Stimulated activated CD4-positive, alpha-beta T cell treated with anti-CD3 and anti-CD28 coated beads, Interleukin-2, amount 100 ng/mL, for 24 hours (primary cell): ENCODE data around the gene SEMA4D.
A peak's percentile ranks its signal among the peaks of the same experiment; 100 is the strongest.

Experiments
- DNase-seq, 2 donors: peaks; one replicate each; pipeline ENCODE4 v3.0.0-alpha.2; 2020

The SEMA4D gene, protein sequence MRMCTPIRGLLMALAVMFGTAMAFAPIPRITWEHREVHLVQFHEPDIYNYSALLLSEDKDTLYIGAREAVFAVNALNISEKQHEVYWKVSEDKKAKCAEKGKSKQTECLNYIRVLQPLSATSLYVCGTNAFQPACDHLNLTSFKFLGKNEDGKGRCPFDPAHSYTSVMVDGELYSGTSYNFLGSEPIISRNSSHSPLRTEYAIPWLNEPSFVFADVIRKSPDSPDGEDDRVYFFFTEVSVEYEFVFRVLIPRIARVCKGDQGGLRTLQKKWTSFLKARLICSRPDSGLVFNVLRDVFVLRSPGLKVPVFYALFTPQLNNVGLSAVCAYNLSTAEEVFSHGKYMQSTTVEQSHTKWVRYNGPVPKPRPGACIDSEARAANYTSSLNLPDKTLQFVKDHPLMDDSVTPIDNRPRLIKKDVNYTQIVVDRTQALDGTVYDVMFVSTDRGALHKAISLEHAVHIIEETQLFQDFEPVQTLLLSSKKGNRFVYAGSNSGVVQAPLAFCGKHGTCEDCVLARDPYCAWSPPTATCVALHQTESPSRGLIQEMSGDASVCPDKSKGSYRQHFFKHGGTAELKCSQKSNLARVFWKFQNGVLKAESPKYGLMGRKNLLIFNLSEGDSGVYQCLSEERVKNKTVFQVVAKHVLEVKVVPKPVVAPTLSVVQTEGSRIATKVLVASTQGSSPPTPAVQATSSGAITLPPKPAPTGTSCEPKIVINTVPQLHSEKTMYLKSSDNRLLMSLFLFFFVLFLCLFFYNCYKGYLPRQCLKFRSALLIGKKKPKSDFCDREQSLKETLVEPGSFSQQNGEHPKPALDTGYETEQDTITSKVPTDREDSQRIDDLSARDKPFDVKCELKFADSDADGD

GRCh38 chr9:89497978-89498851 lies at the start of gene SEMA4D:
SEMA4D (minus strand) TSS chr9:89498113; CDS start chr9:89405456, 92,657 bp downstream.
- peak; percentile 74 to 76 for DNase-seq

DNA sequence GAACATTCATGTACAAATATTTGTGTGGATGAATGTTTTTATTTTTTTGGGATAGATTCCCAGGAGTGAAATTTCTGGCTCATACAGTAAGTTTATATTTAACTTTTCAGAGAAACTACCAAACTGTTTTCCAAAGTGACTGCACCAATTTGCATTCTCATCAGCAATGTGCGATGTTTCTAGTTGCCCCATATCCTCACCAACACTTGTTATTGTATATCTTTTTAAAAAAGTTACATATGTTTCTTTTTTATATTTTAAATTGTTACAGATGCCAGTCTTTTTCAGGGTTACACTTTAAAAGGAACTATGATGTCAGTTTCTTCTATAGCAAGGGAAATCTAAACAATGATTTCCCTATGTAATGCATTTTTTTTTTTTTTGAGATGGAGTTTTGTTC lies 49.1 kb upstream of the SEMA4D start:
- DNase-seq = no peak

DNA sequence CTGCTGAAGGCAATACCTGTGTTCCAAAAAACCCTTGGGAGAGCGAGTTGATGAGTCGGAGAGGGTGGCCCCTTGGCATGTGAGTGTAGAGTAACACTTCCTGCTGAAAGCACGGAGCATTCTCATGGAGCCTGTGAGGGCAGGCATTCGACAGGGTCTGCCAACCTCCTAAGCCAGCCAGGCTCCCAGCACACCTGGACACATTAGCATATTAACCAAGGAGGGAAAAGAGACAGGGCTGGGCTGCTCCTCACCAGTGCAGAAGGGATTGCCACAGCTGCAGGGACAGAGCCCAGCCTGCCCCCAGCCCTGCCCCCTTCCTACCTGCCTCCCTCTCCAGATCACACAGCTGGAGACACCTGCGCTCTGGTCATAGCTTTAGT lies 46.4 kb upstream of the SEMA4D start:
- no peak for DNase-seq

- DNase-seq = no peak
Observed at GRCh38 chr9:89543621-89544278, 45.8 kb upstream of the SEMA4D start.

GRCh38 chr9:89543111-89543510 lies 45.2 kb upstream of the SEMA4D start:
- no peak for DNase-seq

DNA sequence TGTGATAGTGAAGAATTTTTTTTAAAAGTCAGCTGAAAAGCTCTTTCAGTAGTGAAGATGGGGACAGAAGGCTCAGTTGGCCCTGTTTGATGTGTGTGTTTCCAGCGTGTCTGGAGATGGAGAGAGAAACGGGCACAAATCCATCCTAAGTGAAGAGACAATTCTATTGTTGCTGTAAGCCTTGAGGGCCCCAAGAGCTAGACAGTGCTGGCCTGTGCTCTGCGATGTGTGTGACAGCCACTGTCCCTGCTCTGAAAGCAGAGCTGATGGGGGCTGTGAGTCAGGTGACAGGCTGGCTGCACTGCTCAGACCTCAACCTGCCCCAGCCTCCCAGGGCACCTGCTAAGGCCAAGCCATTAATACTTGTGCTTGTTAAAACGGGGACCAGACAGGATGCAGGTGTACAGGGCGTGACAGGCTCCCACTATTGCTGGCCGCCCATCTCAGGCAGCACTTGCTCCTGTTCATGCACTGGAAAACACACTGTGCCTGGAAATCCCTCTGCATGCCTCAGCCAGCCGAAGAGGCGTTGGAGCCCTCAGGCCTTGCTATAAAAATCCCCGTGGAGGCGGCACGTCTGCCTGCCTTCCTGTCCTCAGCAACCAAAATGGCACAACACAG lies 44.6 kb upstream of the SEMA4D start:
- DNase-seq = no peak

GRCh38 chr9:89541798-89542197 lies 43.9 kb upstream of the SEMA4D start:
- DNase-seq = no peak

- no peak for DNase-seq
Observed at GRCh38 chr9:89539374-89539773, 41.5 kb upstream of the SEMA4D start.

- no peak for DNase-seq
Observed at GRCh38 chr9:89538871-89539270, 41.0 kb upstream of the SEMA4D start.

DNA sequence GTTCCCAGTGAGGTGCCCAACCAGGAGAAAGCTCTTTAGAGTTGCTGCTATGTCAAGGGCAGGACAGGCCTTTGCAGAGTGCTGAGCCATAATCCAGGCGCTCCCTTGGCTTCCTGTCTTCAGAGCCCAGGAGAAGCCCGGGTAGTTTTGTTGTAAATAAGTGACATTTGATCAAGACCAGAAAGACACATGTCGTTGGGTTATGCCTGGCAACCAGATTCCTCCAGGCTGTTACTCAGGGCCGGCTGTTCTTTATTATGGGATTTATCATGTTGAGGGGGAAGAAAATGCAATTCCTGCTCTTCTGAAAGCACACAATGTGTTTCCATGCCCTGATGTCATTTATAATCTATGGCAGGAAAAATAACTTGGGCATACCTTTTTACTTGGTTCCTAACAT lies 39.3 kb upstream of the SEMA4D start:
- DNase-seq = no peak

DNA sequence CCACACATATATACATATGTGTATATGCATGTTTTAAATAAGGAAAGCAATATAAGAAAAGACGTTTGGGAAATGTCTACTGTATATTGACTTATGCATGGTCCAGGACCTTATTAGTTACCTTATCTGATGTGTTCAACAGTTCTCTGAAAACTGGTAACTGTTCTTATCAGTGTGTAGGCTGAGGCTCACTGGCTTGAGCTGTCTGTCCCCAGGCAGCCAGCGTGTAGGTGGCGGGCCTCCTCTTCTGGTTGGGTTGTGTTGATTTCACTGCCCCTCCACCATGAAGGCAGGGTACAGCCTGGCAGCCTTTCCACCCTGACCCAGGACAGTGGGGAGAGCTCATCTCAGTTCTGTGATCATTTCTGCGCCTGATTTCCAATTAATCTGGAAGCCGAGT lies 38.7 kb upstream of the SEMA4D start:
- DNase-seq = peak in 1 of 2 donors; percentile 33

DNA sequence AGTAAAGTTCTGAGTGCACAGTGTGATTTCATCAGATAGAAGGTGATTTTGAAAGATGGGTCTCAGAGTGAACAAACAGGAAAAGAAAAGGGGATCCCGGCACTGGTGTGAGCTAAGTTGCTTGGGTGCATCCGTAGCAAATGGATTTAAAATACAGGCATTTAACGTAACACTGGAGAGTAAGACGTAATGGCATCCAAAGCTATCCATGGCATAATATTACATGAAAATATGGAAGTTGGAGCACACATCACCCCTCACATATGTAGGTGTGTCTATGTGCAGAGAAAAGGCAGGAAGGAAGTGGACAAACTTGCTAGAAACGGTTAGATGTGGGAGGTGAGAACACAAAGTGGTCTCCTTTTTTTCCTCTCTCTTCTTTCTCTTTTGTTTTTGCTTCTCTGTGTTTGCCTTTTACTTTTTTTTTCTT lies 38.2 kb upstream of the SEMA4D start:
- no peak for DNase-seq

DNA sequence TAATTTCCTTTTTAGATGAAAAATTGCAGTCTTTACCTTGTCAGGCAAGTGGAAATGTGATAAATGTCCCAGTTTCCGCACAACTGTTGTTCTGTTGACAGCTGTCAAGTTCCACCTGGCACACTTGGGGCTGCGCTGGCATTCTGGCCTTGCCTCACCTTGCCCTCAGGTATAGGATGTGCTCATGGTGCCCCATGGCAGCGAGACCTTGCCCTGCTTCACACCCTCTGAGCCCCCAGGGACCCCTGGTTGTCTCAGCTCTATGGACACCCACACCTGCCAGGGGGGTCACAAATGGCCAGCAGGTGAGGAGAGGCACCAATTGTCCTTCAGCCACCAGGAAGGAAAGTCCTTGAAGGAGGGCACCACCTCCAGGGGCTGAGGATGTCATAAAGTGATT lies 37.5 kb upstream of the SEMA4D start:
- no peak for DNase-seq

DNA sequence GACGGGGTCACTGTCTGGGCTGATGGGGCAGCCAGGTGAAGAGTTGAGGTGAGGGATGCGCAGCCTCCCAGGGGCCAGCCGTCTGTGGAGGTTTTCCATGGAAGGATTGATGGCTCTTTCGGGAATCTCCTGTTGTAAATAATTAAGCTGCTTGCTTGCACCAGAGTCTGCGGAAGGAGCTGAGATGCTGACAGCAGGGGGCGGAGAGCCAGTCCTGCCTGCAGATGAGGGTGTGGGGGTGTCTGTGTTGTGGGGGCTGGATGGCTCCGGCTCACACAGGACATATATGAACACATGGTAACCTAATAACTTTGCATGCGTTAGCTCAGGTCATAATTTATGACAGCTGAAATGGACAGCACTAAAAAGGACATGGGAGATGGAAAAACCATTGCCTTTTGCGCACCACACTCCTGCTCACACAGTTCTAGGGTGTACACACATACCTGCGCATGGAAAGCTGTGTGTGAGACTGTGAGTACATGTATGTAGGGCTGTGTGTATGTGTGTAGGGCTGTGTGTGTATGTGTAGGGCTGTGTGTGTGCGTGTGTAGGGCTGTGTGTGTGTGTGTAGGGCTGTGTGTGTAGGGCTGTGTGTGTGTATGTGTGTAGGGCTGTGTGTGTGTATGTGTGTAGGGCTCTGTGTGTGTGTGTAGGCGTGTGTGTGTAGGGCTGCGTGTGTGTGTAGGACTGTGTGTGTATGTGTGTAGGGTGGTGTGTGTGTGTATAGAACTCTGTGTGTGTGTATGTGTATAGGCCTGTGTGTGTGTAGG lies 36.8 kb upstream of the SEMA4D start:
- DNase-seq = no peak

DNA sequence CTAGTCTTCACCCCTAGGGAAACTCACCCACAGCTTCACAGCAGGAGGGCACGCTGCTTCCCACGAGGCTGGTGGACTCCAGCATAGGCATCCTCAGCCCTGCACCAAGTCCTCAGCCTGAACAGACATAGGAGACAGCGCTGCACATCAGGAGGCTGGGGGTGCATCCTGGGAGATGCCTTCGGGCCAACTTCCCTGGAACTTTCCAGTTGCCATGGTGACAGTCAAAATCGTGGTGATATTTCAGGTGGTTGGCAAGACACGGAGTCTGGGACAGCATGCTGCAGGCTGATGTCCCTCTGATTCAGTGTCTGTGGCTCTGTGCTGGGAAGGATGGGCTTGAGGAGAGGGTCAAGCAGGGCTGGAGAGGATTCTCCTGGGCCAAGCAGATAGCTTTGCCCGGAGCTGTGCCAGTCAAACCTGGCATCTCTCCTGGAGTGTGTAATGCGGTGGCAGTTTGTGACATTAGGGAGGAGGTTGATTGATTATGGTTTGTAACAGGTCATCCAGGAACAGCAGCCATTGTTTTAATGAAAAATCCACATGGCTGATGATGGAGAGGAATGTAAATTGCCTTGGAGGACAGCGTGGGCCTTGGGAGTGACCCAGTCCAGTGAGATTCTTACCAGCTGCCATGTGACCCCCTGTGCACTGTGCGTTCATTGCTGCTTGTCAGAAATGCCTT lies 35.6 kb upstream of the SEMA4D start:
- no peak for DNase-seq

GRCh38 chr9:89532944-89533343 lies 35.0 kb upstream of the SEMA4D start:
- DNase-seq = no peak

DNA sequence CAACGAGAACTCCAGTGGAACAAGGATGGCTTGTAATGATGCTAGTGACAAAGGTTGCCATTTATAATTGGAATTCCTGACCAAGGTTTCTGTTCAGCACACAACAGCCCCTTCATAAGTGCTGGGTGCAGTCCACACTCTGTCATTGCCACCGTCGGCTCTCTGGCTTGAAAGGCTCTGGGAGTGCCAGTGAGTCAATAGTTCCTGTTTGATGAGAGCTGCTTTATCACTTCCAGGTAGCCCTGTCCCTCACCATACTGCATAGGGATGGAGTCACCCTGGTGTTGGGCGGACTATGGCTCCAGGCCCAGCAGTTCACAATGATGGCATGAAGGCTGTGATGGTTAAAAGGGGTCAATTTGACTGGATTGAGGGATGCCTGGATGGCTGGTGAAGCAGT lies 34.6 kb upstream of the SEMA4D start:
- DNase-seq = peak; percentile 44 to 45

DNA sequence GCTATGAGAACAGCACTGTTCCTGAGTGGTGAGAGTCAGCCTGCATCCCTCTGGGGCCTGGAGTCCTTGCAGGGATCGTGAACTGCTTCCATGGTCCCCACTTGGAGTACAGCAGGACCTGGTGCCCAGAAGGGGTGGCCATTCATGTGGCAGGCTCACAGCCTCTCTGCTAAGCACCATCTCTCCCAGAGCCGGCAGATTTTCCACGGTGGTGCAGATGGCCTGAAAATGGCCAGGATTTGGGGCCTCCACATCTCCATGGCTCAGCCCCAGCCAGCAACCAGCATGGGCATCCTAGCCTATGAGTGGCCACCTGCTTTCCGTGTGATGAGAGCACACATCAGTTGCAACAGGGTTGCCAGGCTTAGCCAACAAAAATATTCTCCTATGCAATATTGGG lies 33.9 kb upstream of the SEMA4D start:
- no peak for DNase-seq

GRCh38 chr9:89530726-89531125 lies 32.8 kb upstream of the SEMA4D start:
- DNase-seq = no peak

- DNase-seq = no peak
Observed at GRCh38 chr9:89529243-89530035, 31.5 kb upstream of the SEMA4D start.
